ENCODE data around the gene MGA. TPM values are rescaled to one million over a fixed set of nuclear protein-coding genes. Genes with fewer than 3 reads are reported as not detected.

MGA gene
- total and polyA plus RNA-seq, 2 experiments from 2014 or later: 10.9 to 39.6 TPM

DNA sequence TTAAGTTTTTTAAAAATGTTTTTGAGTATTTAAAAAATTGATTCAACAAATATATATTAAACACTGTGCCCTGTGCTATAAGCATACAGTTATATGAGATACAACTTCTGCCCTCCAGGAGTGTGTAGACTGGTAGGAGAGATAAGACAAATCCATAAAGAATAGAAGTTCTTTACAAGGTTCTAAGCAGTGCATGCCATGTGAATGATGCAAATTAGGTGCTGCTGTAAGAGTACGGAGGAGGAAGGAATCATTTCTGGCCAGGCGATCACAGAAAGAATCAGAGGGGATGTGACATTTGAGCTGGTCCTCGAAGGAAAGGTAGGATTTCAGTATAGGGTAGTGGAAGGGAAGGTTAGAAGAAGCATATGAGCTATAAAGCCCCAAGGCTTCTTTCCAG, 128.1 kb downstream of the MGA start:
- peaks cover 50% of the 10 kb centered on the region for H3K4me1 ChIP-seq (ENCODE audit: insufficient read depth)
- H3K9me3 ChIP-seq (ENCODE audit: low read depth): no peaks in the 10 kb centered on the region
- 71% methylated on average over 3 of the region's 3 CpGs for WGBS (ENCODE audit: low lambda C conversion rate, missing lambda C conversion rate)
- H3K36me3 ChIP-seq (replicated peaks; ENCODE audit: insufficient read depth, low read depth): no peaks in the 10 kb centered on the region
- DNase-seq (ENCODE audit: low spot score): no peak
- TF ChIP-seq EZH2phosphoT487 (IDR thresholded peaks at IDR 0.05; ENCODE audit: low read depth, severe bottlenecking, unreplicated experiment) (no peak), EZH2 (IDR thresholded peaks at IDR 0.05; ENCODE audit: borderline replicate concordance) (no peak)
- TF ChIP-seq, protein P1, sequence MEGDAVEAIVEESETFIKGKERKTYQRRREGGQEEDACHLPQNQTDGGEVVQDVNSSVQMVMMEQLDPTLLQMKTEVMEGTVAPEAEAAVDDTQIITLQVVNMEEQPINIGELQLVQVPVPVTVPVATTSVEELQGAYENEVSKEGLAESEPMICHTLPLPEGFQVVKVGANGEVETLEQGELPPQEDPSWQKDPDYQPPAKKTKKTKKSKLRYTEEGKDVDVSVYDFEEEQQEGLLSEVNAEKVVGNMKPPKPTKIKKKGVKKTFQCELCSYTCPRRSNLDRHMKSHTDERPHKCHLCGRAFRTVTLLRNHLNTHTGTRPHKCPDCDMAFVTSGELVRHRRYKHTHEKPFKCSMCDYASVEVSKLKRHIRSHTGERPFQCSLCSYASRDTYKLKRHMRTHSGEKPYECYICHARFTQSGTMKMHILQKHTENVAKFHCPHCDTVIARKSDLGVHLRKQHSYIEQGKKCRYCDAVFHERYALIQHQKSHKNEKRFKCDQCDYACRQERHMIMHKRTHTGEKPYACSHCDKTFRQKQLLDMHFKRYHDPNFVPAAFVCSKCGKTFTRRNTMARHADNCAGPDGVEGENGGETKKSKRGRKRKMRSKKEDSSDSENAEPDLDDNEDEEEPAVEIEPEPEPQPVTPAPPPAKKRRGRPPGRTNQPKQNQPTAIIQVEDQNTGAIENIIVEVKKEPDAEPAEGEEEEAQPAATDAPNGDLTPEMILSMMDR (IDR thresholded peaks at IDR 0.05; ENCODE audit: poor library complexity): no peak
- H2AFZ ChIP-seq: no peak overlapping the region
- peak overlapping the region; percentile 97 for H3K27ac ChIP-seq
- H3K4me3 ChIP-seq: no peak overlapping the region
- no peaks in the 10 kb centered on the region for H4K20me1 ChIP-seq (ENCODE audit: insufficient read depth, poor library complexity, severe bottlenecking)
- H3K27me3 ChIP-seq: no peaks in the 10 kb centered on the region
- H3K4me2 ChIP-seq: peak overlapping the region; percentile 22
- no peaks in the 10 kb centered on the region for H3K9me2 ChIP-seq (replicated peaks; ENCODE audit: insufficient read depth)
- peaks cover 82% of the 10 kb centered on the region for H3K79me2 ChIP-seq

DNA sequence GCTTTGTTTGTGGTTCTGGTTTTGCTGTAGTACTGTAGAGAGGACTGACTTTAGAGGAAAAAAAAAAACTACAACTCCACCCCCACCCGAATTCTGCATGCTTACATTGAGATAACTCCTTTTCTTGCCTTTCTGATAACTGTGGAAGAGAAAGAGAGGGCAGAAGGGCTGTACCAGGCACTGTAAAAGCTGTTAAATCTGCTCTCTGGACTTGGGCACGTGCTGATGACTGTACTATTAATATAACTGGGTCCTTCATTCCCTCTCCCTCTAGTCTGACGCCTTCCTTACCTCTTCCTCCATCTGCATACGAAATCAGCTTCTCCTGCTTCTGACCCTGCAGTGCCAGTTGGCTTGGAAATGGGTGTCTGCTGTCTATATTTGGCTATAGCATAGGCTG, 129.0 kb downstream of the MGA start:
- Histone ChIP-seq H3K4me2 (peak overlapping the region; percentile 58), H3K4me3 (no peak overlapping the region)

DNA sequence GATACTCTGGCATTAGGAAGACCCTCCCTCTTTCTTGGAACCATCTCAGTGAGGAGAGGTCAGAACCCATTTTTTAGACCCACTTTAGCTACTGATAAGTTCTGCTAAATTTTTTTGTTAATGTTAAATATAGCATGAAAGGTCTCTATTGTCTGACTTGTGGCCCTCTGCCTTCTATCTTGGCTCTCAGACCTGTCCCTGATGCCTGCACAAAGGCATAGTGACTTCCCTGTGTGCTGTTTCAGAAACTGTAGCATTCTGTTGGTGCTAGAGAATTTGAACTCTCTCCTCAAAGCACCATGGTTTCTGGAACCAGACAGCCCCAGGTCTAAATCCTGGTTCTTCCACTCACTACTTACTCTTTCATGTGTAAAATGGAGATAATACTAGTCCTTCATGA, 129.5 kb downstream of the MGA start:
- Histone ChIP-seq H3K79me2 (peaks cover 87% of the 10 kb centered on the region), H4K20me1 (ENCODE audit: insufficient read depth, poor library complexity, severe bottlenecking) (no peaks in the 10 kb centered on the region), H3K9me3 (ENCODE audit: low read depth) (no peaks in the 10 kb centered on the region), H3K4me2 (peak overlapping the region; percentile 58), H3K27me3 (no peaks in the 10 kb centered on the region), H3K36me3 (replicated peaks; ENCODE audit: insufficient read depth, low read depth) (no peaks in the 10 kb centered on the region), H3K9me2 (replicated peaks; ENCODE audit: insufficient read depth) (no peaks in the 10 kb centered on the region), H3K27ac (peak overlapping the region; percentile 97), H3K4me1 (ENCODE audit: insufficient read depth) (peaks cover 57% of the 10 kb centered on the region), H3K4me3 (no peak overlapping the region), H2AFZ (no peak overlapping the region)
- no peak for DNase-seq (ENCODE audit: low spot score)
- TF ChIP-seq EZH2phosphoT487 (IDR thresholded peaks at IDR 0.05; ENCODE audit: low read depth, severe bottlenecking, unreplicated experiment): no peak
- no peak for TF ChIP-seq EZH2 (IDR thresholded peaks at IDR 0.05; ENCODE audit: borderline replicate concordance)
- TF ChIP-seq, protein P1 (IDR thresholded peaks at IDR 0.05; ENCODE audit: poor library complexity): no peak

More for the DNA sequence above, 129.0 kb downstream of the MGA start:
- peak; percentile 65 for DNase-seq (ENCODE audit: low spot score)
- peak overlapping the region; percentile 97 for H3K27ac ChIP-seq
- TF ChIP-seq EZH2 (IDR thresholded peaks at IDR 0.05; ENCODE audit: borderline replicate concordance) (no peak), EZH2phosphoT487 (IDR thresholded peaks at IDR 0.05; ENCODE audit: low read depth, severe bottlenecking, unreplicated experiment) (no peak)
- TF ChIP-seq, protein P1 (IDR thresholded peaks at IDR 0.05; ENCODE audit: poor library complexity): no peak
- H3K9me2 ChIP-seq (replicated peaks; ENCODE audit: insufficient read depth): no peaks in the 10 kb centered on the region
- no peaks in the 10 kb centered on the region for H3K9me3 ChIP-seq (ENCODE audit: low read depth)
- no peaks in the 10 kb centered on the region for H3K36me3 ChIP-seq (replicated peaks; ENCODE audit: insufficient read depth, low read depth)
- no peaks in the 10 kb centered on the region for H3K27me3 ChIP-seq
- no peaks in the 10 kb centered on the region for H4K20me1 ChIP-seq (ENCODE audit: insufficient read depth, poor library complexity, severe bottlenecking)
- H3K4me1 ChIP-seq (ENCODE audit: insufficient read depth): peaks cover 57% of the 10 kb centered on the region
- H2AFZ ChIP-seq: no peak overlapping the region
- peaks cover 86% of the 10 kb centered on the region for H3K79me2 ChIP-seq
- 45% methylated on average over 4 of the region's 4 CpGs for WGBS (ENCODE audit: low lambda C conversion rate, missing lambda C conversion rate)

DNA sequence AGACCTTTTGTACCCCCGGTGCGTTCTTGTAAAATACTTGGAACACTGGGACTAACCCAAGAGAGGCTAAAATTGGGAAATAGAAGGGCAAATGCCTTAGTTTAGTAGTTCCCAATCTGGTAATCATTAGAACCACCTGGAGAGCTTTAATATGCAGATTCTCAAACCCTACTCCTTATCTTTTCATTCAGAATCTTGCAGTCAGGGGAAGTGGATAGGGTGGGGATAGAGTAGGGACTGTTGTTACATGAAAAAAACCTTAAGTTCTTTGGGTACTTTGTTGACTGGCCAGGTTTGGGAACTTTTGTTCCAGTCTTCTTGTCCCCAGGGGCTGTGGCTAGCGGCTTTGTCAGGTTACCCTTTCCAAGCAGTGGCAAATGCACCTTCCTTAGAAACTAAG, 130.0 kb downstream of the MGA start:
- H3K4me3 ChIP-seq: no peak overlapping the region
- no peaks in the 10 kb centered on the region for H3K9me3 ChIP-seq (ENCODE audit: low read depth)
- peaks cover 57% of the 10 kb centered on the region for H3K4me1 ChIP-seq (ENCODE audit: insufficient read depth)
- 74% methylated on average over 3 of the region's 3 CpGs for WGBS (ENCODE audit: low lambda C conversion rate, missing lambda C conversion rate)
- no peaks in the 10 kb centered on the region for H3K36me3 ChIP-seq (replicated peaks; ENCODE audit: insufficient read depth, low read depth)
- H2AFZ ChIP-seq: no peak overlapping the region
- no peak for DNase-seq (ENCODE audit: low spot score)
- peaks cover 86% of the 10 kb centered on the region for H3K79me2 ChIP-seq
- H3K27me3 ChIP-seq: no peaks in the 10 kb centered on the region
- no peaks in the 10 kb centered on the region for H4K20me1 ChIP-seq (ENCODE audit: insufficient read depth, poor library complexity, severe bottlenecking)
- H3K4me2 ChIP-seq: peak overlapping the region; percentile 58
- peak overlapping the region; percentile 97 for H3K27ac ChIP-seq
- H3K9me2 ChIP-seq (replicated peaks; ENCODE audit: insufficient read depth): no peaks in the 10 kb centered on the region
- no peak for TF ChIP-seq EZH2 (IDR thresholded peaks at IDR 0.05; ENCODE audit: borderline replicate concordance)
- no peak for TF ChIP-seq EZH2phosphoT487 (IDR thresholded peaks at IDR 0.05; ENCODE audit: low read depth, severe bottlenecking, unreplicated experiment)
- TF ChIP-seq, protein P1 (IDR thresholded peaks at IDR 0.05; ENCODE audit: poor library complexity): no peak

Measured in hepatocyte (in vitro differentiated cells).